A673 (cell line): ENCODE results near the gene TNS3. TPM values are rescaled to one million over a fixed set of nuclear protein-coding genes. Genes with fewer than 3 reads are reported as not detected.

Source experiments
- BruUV-seq: library from RNA; stranded (reverse); fragments of 400-500 nt; replicated peaks from 2 replicates; lab custom pipeline; 2021; lab: Mats Ljungman, UMichigan
- CTCF ChIA-PET: fragments of 300-600 bp; sonication (Branson Sonifier 250); formaldehyde crosslinking; loops from one replicate; lab custom pipeline; 2022; ENCODE audit warnings: antibody characterized with exemption; lab: Charles Lee
- POLR2A ChIA-PET: fragments of 300-600 bp; sonication (Branson Sonifier 250); formaldehyde crosslinking; loops from one replicate; lab custom pipeline; 2022; ENCODE audit warnings: antibody characterized with exemption; ENCODE audit not compliant: low non-redundant PET; lab: Charles Lee
- DNase-seq: peaks from one replicate; pipeline ENCODE4 v3.0.0-alpha.2; 2015; ENCODE audit warnings: low spot score
- H3K27ac ChIP-seq: fragments of 200-600 bp; sonication (generic); 2 replicates; pipeline ENCODE4 v1.5.1; 2016; ENCODE audit warnings: mixed run types, low read depth, mild to moderate bottlenecking, mixed read lengths, antibody characterized with exemption, low read length; ENCODE audit not compliant: poor library complexity, severe bottlenecking
- H3K27me3 ChIP-seq: fragments of 200-600 bp; sonication (generic); replicated peaks from 2 replicates; pipeline ENCODE4 v1.6.1; 2017; ENCODE audit warnings: mixed run types, low read depth, mild to moderate bottlenecking, mixed read lengths, antibody characterized with exemption, low read length; ENCODE audit not compliant: insufficient read depth, poor library complexity
- H3K36me3 ChIP-seq: fragments of 200-600 bp; sonication (generic); 2 replicates; pipeline ENCODE4 v1.6.1; 2016; ENCODE audit warnings: mixed run types, mild to moderate bottlenecking, mixed read lengths, antibody characterized with exemption, low read length; ENCODE audit not compliant: insufficient read depth, poor library complexity, severe bottlenecking
- H3K4me1 ChIP-seq: fragments of 200-600 bp; sonication (generic); 2 replicates; pipeline ENCODE4 v1.6.1; 2017; ENCODE audit warnings: mixed run types, mild to moderate bottlenecking, mixed read lengths, antibody characterized with exemption, low read length; ENCODE audit not compliant: insufficient read depth, poor library complexity, severe bottlenecking
- H3K4me3 ChIP-seq: fragments of 200-600 bp; sonication (generic); 2 replicates; pipeline ENCODE4 v1.5.1; 2016; ENCODE audit warnings: low read depth, mixed run types, mild to moderate bottlenecking, mixed read lengths, low read length; ENCODE audit not compliant: poor library complexity, severe bottlenecking
- H3K9me3 ChIP-seq: fragments of 200-600 bp; sonication (generic); 2 replicates; pipeline ENCODE4 v1.6.1; 2016; ENCODE audit warnings: mixed run types, low read depth, mild to moderate bottlenecking, mixed read lengths, antibody characterized with exemption, low read length; ENCODE audit not compliant: poor library complexity, severe bottlenecking
- CTCF ChIP-seq: fragments of 300-800, 200-600 bp; sonication (generic); conservative IDR thresholded peaks from 2 replicates; pipeline ENCODE4 v1.5.1; 2017; ENCODE audit warnings: low read depth, mild to moderate bottlenecking, antibody characterized with exemption, low read length, moderate library complexity, mixed read lengths
- EZH2 ChIP-seq: fragments of 200-600 bp; sonication (generic); IDR thresholded peaks from 2 replicates; pipeline ENCODE4 v1.6.1; 2017; ENCODE audit warnings: borderline replicate concordance, low read depth, mild to moderate bottlenecking, mixed read lengths, antibody characterized with exemption, low read length; ENCODE audit not compliant: poor library complexity, severe bottlenecking
- intact Hi-C: fragments of 100-400 bp; cut with micrococcal nuclease; formaldehyde crosslinking; loops from one replicate; pipeline ENCODE4 v1.10.0; 2022; ENCODE audit not compliant: unreplicated experiment
- total RNA-seq: library from RNA; stranded (reverse); gene quantifications from 2 replicates; pipeline ENCODE4 v1.2.3, GENCODE V29; 2021

The TNS3 gene
- total RNA-seq, 1 experiment from 2014 or later: not detected

GRCh38 chr7:47357361-47357760 lies 224.6 kb downstream of the TNS3 start:
- no peaks in the 10 kb centered on the region for H3K9me3 ChIP-seq
- no peak overlapping the region for H3K27ac ChIP-seq
- no peaks in the 10 kb centered on the region for H3K27me3 ChIP-seq
- ChIA-PET POLR2A (no interaction called here), CTCF (no interaction called here)
- DNase-seq: no peak
- BruUV-seq: no TSS peak
- TF ChIP-seq CTCF (no peak), EZH2 (no peak)
- H3K4me3 ChIP-seq: no peak overlapping the region
- no peaks in the 10 kb centered on the region for H3K4me1 ChIP-seq
- H3K36me3 ChIP-seq: no peaks in the 10 kb centered on the region
- intact Hi-C loops: no loop called here

GRCh38 chr7:47356261-47356660 lies 225.7 kb downstream of the TNS3 start:
- no peak for TF ChIP-seq EZH2
- no peak for TF ChIP-seq CTCF
- Histone ChIP-seq H3K27me3 (no peaks in the 10 kb centered on the region), H3K4me3 (no peak overlapping the region), H3K4me1 (no peaks in the 10 kb centered on the region), H3K27ac (no peak overlapping the region), H3K9me3 (no peaks in the 10 kb centered on the region), H3K36me3 (no peaks in the 10 kb centered on the region)
- BruUV-seq: no TSS peak
- ChIA-PET POLR2A (no interaction called here), CTCF (no interaction called here)
- intact Hi-C loops: no loop called here
- no peak for DNase-seq

GRCh38 chr7:47355684-47356083 lies 226.2 kb downstream of the TNS3 start:
- no peaks in the 10 kb centered on the region for H3K27me3 ChIP-seq
- H3K4me3 ChIP-seq: no peak overlapping the region
- CTCF ChIA-PET: no interaction called here
- H3K27ac ChIP-seq: no peak overlapping the region
- no peaks in the 10 kb centered on the region for H3K4me1 ChIP-seq
- POLR2A ChIA-PET: no interaction called here
- BruUV-seq: no TSS peak
- DNase-seq: no peak
- H3K36me3 ChIP-seq: no peaks in the 10 kb centered on the region
- intact Hi-C loops: no loop called here
- TF ChIP-seq CTCF: no peak
- no peak for TF ChIP-seq EZH2
- H3K9me3 ChIP-seq: no peaks in the 10 kb centered on the region
